Epidermal melanocyte (primary cell): ENCODE data around the gene EXOC6.

Source experiments
- DNase-seq: peaks from one replicate; pipeline ENCODE4 v3.0.0; 2011; ENCODE audit warnings: low spot score; ENCODE audit not compliant: insufficient read length

EXOC6 gene

DNA sequence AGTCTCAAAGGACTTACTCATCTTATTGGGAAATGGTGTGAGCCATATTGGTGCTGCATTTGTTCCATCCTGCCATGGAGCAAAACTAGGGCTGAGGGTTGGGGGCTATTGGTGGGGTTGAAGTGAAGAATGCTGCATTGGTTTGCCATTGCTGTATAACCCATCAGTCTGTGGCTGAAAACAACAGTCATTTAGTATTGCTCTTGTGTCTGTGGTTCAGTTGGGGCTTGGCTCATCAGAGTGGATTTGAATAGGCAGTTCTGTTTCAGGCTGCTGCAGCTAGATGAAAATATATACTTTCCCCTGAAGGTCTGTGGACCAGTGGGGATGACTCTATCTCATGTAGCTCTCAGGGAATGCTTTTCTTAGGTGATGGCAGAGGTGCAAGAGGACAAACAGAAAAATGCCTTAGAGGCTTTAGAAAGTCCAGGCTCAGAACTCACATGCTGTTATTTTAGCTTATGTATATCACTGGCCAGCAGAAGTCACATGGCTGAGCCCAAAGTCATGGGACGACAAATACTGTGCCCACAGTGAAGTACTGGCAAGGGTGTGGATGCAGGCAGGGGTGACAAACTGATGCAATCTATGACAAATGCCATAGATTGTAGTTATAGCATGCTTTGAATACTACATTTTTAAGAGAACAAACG, 15.2 kb upstream of the EXOC6 start:
- no peak for DNase-seq

DNA sequence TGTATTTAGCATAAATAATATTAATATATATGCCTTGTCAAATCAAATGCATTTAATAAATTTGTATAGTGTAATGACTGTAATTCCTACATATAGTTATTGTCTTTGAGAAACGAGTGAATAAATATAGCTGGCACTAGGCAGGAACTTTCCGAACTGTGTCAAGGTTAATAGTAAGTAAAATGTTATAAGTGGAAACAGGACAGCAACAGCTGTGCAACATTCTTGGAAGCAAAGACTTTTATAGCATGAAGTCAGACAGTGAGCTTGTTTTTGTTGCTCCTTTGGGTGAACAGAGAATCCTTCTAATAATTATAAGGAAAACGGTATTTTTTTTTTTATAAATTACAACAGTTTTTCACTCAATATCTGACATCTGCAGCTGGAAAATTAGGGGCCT, 14.0 kb upstream of the EXOC6 start:
- no peak for DNase-seq

DNA sequence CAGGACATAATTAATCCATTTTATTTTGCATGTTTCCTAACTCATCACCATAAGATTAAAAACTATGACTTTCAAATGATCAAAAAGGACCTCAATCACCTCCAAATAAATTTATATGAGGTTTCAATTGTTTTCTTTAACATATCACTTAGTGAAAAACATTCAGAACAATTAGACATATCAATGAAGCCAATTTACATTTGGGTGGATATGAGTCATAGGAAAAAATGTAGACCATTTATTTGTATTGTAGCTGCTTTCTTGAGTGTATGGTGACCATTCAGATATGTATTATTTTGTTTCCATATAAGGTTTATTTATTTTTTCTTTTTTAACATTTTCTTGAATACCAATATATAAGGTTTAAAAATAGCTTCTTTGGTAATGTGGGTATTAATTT, 13.3 kb upstream of the EXOC6 start:
- DNase-seq = no peak

DNA sequence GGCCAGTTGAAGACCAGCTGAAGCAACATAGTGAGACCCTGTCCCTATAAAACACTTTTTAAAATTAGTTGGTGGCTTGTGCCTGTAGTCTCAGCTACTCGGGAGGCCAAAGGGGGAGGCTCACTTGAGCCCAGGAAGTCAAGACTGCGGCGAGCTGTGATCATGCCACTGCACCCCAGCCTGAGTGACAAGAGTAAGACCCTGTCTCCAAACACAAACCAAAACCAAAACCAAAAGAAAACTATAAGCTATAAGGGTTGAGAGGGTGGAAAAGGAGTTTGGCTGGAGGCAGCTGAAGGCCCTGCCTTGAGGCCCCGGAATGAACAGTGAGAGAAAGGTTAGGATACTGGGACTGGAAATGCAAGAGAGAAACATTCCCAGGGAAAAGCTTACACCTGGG, 10.9 kb upstream of the EXOC6 start:
- no peak for DNase-seq

DNA sequence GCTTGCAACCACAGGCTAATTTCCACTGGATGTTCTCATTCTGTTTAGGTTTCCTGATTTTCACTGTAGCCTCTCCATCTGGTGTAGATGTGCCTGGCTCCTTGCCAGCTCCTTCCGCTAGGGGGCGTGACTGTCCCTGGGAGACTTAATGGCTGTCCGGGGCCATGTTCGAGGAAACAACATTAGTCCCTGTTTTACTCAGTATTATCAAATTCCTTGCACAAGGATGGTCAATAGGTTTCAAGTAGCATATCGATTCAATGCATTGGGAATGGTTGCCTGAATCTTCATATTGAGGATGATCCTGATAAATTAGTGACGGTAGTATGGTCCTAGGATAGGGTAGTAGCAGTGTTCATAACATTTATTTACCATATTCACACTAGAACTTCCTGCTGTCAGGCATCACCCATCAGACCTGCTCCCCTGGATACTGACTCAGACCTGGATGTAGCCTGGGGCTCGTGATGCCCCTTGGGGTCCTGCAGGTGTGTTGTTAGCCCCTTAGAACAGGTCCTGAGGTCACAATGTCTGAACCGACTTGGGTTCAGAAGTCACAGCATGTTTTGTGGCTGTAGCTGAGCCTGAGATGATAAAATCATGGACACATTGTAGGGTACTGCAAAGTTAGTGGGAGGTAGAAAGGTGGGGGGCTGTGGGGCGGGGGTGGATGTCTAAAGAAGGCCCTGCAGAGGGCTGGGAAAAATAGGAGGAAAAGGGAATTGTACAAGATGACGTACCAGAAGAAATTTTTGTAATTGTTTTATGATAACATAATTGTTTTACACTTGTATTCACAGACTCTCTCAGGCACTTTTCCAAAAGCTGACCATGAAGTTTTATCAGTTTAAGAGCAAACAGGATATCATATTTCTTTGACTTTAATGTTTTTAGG, 8.9 kb upstream of the EXOC6 start:
- DNase-seq = no peak

DNA sequence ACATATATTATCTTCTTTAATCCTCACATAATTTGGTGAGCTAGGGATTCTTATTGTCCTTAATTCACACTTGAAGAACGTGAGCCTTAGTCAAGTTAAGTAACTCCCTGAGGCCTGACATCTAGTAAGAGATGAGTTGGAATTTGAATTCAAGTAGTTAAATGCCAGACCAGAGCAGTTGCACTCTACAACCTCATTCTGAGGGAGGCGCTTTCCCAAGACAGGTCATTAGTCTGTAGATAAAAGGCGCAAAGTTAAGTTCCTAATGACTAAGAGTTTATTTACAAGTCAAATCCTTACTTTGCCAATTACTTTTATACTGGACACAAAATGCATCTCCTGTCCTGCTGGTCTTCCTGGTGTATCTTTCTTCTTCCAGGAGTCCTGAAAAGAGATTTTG, 3.6 kb upstream of the EXOC6 start:
- no peak for DNase-seq

DNA sequence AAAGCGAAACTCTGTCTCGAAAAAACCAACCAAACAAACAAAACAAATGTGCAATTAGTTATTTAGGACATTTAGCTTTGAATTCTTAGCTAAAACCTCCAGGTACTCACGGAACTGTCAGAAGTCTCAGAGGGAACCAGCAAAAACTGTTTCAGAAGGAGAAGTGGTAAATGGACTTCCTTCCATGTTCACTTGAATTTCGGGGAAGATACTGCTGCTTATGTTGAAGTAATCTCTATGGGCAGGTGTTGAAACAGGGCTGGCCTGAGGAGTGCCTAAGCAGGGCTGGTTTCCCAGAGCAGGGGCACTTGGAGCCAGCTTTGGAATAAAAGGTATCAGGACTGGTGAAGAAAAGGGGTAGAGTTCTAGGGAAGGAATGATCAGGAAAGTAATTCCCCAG, 2.4 kb upstream of the EXOC6 start:
- no peak for DNase-seq

DNA sequence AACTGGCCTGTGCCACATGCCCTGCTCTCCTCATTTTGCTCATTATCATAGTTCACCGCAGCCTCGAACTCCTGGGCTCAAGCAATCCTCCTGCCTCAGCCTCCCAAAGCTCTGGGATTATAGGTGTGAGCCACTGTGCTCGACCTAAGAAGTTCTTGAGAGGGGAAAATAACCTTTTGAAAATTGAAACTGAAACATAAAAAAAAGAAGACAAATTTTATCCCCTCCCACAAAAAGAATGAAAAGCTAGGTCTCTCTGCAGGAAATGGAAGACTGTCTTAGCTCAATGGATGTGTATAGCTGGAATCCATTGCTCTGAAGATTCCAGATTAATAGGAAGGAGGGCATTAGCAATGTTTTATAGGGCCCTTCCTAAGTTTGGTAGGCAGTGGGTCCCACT, 2.0 kb upstream of the EXOC6 start:
- no peak for DNase-seq

DNA sequence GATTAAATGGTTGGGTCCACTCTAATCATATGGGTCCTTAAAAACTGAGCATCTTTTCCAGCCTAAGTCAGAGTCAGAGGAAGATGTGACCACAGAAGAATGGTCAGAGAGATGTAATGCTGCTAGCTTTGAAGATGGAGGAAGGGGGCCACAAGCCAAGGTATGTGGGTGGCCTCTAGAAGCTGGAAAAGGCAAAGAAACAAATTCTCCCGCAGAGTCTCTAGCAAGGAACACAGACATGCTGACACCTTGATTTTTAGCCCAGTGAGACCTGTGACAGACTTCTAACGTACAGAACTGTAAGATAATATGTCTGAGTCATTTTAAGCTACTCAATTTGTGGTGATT, 1.5 kb upstream of the EXOC6 start:
- no peak for DNase-seq

DNA sequence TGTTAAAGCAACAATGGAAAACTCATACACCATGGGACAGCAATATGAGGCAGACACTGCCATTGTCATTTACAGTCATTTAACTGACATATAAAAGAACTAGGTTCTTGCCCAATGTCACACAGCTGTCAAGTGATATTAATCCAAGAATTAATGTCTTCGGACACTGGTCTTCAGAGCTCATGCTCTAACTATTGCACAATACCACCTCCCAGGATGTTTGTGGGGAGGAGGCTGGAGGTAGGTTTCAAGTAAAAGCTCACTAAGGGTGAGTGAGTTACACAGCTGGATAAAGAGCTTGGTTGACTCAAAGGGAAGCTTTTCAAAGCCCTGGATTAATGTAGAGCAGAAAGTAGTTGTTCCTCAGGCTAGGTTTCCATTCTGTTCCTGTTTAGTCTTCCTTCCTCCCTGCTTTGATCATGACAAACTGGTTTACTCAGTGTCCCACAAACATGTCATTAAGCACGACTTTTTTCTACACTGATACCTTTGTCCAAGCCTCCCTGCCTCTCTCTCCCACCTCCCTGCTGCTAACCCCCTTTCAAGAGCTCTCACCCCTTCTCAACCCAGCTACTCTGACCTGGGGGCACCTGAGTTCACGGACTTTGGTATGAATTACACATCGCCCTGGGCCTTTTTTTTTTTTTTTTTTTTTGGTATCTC, 987 bp upstream of the EXOC6 start:
- no peak for DNase-seq

DNA sequence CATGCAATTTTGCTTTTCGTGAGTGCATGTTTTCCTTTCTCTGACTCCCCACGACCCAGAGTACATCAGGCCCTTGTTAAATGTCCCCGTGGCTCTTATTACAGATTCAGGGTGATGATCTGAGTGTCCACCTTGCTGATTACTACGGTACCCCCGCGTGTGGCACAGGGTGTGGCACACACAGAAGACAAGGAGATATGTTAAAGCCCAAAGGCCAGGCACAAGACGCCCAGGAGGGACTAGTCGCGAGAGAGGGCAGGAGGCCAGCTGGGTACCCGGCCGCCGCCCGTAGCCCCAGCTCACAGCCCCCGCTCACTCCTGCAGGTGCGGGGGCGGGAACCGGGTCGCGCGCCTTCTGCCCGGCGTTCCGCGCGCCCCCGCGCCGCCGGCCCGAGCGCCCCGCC, 281 bp upstream of the EXOC6 start:
- DNase-seq = no peak

DNA sequence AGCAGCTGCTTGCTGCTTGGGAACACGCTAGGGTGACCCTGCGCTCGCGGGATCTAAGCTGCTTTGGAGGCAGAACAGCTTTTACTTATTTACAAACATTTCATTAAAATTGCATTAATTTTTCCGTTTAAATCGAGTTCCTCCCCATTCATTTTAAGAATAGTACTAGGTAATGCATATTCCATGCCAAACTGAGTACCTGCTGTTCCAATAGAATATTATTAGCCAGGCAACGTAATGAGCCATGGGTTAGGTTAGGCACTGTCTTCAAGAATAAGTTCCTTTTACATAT, 860 bp downstream of the EXOC6 start:
- no peak for DNase-seq

DNA sequence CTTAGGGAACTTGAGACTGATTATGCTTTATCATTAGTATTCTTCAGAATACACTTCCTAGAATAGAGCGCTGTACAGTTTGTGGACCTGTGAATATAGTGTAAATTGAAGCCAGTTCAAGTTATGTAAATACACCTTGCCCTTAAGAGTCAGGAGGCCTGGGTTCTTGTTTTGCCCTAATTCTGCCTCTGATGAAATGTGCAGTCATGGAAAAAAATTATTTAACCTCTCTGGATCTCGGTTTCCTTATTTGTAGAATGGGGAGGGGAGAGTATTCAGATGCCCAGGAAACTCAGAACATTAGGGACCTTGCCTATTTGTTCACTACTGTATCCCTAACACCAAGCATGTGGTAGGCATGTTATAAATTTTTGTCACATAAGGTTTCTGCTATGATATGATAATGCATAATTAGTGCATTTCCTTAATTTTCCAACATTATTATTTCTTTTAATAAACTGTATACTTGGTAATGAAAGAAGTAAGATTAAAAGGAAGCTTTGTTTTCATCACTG, 1.3 kb downstream of the EXOC6 start:
- no peak for DNase-seq

DNA sequence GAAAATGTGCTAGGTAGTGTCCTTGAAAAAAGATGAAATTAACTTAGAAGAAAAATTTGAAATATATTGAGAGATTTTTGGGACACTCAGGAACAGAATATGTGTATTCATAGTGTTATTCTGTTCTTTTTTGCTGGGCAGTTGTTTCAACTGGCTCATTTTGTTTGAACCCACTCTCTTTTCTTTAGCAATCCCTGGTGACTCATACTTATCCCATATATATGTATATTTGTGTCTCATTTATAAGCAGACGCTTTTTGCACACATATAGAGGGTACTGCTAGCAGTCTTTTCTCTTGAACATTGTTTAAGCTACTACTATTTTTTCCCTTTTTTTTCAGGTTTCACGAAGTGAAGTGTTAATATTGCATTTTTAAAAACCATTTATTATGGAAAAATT, 1.9 kb downstream of the EXOC6 start:
- no peak for DNase-seq

DNA sequence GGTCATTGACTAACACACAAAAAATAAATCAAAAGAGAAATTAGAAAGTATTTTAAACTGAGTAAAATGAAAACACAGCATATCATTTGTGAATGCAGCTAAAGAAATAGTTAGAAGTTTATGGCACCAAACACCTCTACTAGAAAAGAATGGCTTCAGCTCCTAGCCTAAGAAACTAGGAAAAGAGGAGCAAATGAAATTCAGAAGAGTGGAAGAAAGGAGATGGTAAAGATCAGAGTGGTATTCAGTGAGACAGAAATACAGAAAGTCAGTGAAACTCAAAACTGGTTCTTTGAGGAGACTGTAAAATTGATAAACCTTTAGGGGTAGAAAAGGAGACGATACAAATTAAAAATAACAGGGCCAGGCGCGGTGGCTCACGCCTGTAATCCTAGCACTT, 2.7 kb downstream of the EXOC6 start:
- no peak for DNase-seq

DNA sequence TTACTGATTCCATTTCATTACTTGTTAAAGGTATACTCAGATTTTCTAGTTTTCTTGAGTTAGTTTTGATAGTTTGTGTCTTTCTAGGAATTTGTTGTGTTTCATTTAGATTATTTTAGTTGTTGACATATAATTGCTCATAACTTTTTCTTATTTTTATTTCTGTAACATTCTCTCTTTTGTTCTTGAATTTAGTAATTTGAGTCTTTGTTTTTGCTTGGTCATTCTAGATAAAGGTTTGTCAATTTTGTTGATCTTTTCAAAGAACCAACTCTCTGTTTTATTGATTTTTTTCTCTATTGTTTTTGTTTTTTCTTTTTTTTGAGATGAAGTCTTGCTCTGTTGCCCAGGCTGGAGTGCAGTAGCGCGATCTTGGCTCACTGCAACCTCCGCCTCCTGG, 7.2 kb downstream of the EXOC6 start:
- no peak for DNase-seq

DNA sequence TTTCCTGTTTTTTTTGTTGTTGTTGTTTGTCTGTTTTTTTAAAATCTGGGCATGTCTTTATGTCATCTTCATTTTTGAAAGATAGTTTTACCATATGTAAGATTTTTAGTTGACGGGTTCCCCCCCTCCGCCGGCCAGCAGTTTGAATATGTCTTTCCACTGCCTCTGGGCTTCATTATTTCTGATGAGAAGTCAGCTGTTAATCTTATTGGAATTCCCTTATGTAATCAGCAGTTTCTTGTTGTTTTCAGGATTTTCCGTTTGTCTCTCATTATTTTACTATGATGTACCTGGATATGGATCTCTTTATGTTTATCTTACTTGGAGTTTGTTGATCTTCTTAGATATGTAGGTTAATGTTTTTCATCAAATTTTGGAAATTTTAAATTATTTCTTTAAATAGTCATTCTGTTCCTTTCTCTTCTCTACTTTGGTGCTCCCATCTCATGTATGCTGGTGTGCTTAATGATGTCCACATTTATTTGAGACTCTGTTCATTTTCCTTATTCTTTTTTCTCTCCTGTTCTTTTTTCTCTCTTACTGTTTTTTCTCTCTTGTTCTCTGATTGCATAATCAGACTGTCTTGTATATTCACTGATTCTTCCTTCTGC, 9.7 kb downstream of the EXOC6 start:
- DNase-seq = no peak

DNA sequence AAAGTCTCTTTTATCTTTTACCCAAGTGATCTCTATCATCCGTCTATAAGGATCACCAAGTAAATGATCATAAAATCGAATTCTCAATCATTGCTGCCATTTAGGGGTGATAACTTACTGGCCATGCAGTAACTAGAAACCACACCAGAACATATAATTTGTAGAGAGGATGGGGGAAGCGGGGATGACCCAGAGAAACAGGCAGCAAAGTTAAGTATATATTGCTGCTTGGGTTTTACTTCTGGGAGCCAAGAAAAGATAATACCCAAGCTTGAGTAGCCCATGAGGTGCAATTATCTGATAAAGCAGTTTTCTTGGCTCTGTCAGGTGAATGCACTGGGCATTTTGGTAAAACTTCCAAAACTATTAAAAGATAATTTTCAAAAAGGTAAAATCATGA, 18.9 kb downstream of the EXOC6 start:
- DNase-seq = no peak

DNA sequence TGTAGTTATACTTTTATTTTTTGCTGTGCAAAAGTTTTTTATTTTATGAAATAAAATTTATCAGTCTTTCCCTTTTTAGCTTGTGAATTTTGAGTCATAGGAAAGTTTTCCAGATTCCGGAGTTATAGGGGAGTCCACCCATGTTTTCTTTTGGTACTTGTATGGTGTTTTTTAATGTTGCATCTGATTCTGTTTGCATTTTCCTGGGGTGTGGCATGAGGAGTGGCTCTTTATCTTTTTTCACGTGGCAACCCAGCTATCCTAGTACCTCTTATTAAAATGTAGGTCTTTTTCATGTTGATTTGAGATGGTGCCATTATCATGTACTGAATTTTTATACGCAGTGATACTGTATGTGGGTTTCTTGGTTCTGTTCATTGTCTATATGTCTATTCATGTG, 19.7 kb downstream of the EXOC6 start:
- DNase-seq = no peak

DNA sequence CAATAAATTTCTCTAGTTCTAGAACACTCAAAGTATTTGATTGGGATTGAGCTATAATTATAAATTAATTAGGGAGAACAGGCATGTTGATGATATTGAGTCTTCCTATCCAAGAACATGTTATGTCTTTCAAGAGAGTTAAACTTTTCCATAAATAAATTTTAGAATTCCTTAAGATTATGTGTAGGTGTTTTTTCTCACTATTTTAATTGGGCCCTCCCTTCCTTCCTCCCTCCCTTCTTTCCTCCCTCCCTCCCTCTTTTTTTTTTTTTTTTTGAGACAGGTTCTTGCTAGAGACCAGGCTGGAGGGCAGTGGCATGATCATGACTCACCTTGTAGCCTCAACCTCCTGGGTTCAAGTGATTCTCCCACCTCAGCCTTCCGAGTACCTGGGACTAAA, 20.2 kb downstream of the EXOC6 start:
- DNase-seq = no peak

DNA sequence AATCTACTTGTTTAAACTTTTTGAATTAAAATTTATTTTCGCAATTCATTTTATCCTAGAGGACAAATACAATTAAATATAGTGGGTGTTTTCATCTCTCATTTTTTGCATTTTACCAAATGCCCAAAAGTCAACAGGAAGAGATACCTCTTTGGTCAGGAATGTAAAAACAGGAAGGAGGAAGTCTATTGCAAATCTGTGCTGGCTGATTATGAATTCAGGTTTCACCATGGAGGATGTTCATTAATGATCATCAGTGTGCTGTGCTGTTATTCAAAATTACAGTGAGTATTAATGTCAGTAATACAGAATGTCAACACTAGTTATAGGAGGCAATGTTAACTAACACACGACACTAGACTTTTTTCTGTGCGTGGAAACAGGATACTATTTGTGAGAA, 24.7 kb downstream of the EXOC6 start:
- no peak for DNase-seq

DNA sequence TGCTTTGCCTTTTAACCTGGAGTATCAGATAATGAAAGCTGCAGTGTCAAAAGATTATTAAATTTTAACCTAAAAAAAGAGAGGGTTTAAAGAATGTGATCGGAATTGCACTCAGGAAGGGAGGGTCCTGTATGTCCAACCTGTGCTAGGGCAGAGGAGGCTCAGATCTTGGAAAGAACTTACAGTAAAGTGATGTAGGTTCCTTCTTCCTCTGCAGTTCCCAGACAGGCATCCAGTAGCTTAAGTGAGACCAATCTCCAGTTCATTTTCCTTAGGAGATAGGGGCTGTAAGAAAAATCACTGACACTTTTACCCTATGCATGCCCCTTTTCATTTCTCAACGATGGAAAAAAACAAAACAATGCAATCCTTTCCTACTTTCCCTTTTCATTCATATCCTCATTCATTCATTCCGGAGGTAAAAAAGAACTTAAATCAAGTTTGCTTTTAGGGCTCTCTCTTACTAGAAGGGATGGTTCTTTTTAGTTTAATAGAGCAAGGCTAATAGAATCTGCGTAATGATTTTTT, 28.3 kb downstream of the EXOC6 start:
- DNase-seq = no peak
